ENCODE data around the gene HERC5.

The HERC5 gene

DNA sequence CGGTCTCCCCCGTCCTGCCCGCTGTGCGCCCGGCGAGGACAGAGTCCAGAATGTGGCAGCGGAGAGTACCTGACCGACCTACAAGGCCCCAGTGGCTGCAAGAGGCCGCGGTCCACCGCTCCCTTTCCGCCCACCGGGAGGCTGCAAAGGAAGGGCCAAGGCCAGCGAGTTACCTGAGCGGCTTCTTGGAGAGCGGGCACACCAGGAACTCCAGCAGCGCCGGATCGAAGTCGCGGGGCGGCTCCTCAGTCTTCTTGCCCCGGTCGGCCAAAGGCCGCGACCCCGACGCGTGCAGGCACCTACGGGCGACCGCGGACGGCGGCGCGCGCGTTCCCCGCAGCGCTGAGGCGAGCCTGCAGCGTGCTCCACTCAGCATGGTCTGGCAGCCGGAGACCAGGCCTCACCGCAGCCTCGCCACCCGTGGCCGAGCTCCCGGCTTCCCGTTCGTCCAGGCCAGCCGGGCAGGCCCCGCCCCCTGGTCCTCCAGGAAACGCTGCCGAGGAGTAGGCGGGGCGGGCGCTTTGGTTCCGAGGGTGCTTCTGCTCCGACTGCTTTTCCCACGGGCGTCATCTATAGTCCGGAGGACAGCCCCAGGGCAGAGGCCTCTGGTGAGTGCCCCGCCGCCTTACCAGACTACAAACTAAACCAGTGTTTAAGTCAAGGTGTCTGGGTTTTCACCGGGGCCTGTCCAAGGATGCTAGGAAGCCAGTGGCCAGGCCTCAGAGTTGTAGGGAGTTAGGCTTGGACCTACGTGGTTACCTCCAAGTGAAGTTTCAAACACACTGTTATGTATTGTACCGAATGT, 66.6 kb downstream of the HERC5 start, which contains the start of gene PYURF:
Gene PYURF, minus strand, starts transcription at position 452 of the 805 bp plus-strand sequence. Its CDS starts 76 bp downstream, at position 376.
- DNase-seq, result peak; percentile 88

GRCh38 chr4:88524171-88524570, 67.3 kb downstream of the HERC5 start:
- no peak for DNase-seq

GRCh38 chr4:88526221-88526815, 69.4 kb downstream of the HERC5 start:
- no peak for DNase-seq

DNA sequence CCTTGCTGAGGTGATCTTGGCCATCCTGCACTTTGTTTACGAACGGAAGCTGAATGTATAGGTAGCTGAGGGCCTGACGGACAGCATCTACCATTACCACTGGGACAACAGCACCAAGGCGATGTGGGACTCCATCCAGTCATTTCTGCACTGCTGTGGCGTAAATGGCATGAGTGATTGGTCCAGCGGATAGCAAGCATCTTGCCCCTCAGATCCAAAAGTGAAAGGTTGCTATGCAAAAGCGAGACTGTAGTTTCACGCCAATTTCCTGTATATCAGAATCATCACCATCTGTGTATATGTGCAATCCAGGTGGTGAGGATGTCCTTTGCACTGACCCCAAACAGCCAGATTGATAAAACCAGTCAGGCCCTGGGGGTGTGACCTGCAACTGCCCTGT, 70.9 kb downstream of the HERC5 start:
- DNase-seq, result no peak

DNA sequence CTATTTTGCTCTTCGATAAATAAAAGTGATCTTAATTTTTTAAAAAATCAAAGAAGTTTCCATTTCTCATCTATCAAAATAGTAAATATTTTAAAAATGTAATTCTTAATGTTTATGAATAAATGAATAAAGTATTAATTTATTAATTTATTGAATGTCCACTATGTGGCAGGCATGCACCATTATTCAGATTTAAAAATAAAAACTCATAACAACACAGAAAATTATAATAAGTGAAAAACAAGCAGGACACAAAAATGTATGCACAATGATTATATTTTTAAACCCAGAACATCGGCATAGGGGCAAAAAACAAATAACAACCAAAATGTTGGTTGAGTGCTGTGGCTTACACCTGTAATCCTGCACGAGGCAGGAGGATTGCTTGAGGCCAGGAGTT, 71.9 kb downstream of the HERC5 start:
- no peak for DNase-seq

DNA sequence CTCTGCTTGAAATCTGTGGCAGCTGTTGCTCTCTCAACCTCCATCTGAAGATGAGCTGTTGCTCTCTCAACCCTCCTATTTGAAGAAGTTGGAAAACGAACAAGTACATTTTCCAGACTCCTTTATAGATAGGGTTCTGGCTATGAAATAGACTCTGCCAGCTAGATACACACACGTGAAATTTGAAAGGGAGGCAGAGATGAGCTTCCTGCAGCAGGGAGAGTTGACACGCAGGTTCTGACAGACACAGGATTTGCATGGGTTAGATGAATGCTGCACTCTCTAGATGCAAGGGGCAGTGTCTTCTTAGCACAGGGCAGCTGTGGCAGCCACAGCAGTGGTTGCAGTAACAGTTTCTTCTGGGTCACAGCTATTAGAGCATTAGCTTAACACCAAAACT, 74.6 kb downstream of the HERC5 start:
- no peak for DNase-seq

GRCh38 chr4:88533088-88533790, 76.3 kb downstream of the HERC5 start:
- DNase-seq, result no peak

- no peak for DNase-seq
These were observed 77.2 kb downstream of the HERC5 start for GRCh38 chr4:88533937-88534750.

- DNase-seq, result no peak
These were observed 78.3 kb downstream of the HERC5 start for GRCh38 chr4:88535090-88535755.

DNA sequence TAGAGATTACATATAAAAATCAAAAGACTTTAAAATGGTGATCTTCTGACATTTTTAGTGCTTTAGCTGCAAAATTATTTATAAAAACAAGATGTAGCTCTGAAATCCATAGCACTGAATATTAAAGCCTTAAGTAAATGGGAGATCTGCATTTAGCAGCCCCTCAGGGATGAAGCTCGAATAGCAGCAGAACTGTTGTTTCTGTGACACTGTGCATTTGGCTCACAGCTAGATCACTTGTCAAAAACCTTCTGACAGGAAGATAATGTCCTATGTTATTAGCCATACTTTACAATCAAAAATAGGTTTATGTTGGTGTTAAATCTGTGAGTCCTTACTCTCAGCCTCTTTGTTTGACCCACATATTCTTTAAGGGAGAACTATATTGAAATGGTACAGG, 80.8 kb downstream of the HERC5 start:
- DNase-seq, result no peak

DNA sequence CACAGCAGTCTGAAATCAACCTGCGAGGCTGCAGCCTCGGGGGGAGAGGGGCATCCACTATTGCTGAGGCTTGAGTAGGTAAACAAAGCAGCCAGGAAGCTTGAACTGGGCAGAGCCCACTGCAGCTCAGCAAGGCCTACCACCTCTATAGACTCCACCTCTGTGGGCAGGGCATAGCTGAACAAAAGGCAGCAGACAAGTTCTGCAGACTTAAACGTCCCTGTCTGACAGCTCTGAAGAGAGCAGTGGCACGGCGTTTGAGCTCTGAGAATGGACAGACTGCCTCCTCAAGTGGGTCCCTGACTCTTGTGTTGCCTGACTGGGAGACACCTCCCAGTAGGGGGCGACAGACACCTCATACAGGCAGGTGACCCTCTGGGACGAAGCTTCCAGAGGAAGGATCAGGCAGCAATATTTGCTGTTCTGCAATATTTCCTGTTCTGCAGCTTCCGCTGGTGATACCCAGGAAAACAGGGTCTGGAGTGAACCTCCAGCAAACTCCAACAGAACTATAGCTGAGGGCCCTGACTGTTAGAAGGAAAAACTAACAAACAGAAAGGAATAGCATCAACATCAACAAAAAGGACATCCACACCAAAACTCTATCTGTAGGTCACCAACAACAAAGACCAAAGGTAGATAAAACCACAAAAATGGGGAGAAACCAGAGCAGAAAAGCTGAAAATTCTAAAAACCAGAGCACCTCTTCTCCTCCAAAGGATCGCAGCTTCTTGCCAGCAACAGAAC, 82.6 kb downstream of the HERC5 start:
- peak; percentile 9 for DNase-seq

GRCh38 chr4:88549815-88550214, 92.9 kb downstream of the HERC5 start:
- peak; percentile 78 for DNase-seq

Data from MV-4-11 (cell line).